HepG2 (cell line): ENCODE results near the gene CCDC33. TPM values are rescaled to one million over a fixed set of nuclear protein-coding genes. Genes with fewer than 3 reads are reported as not detected.

Experiments
- NFE2 ChIP-seq: sonication (generic); formaldehyde crosslinking; IDR thresholded peaks from 2 replicates; pipeline ENCODE4 v1.4.0; 2020; ENCODE audit warnings: missing genetic modification reagents
- RARG ChIP-seq: sonication (generic); formaldehyde crosslinking; IDR thresholded peaks from 2 replicates; pipeline ENCODE4 v1.4.0; 2020; ENCODE audit warnings: low read depth, mild to moderate bottlenecking, missing genetic modification reagents
- REL ChIP-seq: sonication (generic); formaldehyde crosslinking; conservative IDR thresholded peaks from 2 replicates; pipeline ENCODE4 v1.8.0; 2022; ENCODE audit warnings: mild to moderate bottlenecking, missing genetic modification reagents, moderate library complexity
- SNAPC4 ChIP-seq: sonication (generic); formaldehyde crosslinking; IDR thresholded peaks from 2 replicates; pipeline ENCODE4 v1.4.0; 2020; ENCODE audit warnings: mild to moderate bottlenecking, missing genetic modification reagents
- SUZ12 ChIP-seq: fragments of 150-350 bp; IDR thresholded peaks from 2 replicates; pipeline ENCODE4 v1.6.1; 2014; ENCODE audit warnings: low read depth, low read length
- XRCC5 ChIP-seq: fragments of 200-400 bp; formaldehyde crosslinking; optimal IDR thresholded peaks from 2 replicates; pipeline ENCODE3; 2017; ENCODE audit warnings: mild to moderate bottlenecking, low read length
- ZBTB14 ChIP-seq: sonication (generic); formaldehyde crosslinking; IDR thresholded peaks from 2 replicates; pipeline ENCODE4 v1.4.0; 2020; ENCODE audit warnings: missing genetic modification reagents
- ZNF691 ChIP-seq: sonication (generic); formaldehyde crosslinking; IDR thresholded peaks from 2 replicates; pipeline ENCODE4 v1.4.0; 2020; ENCODE audit warnings: missing genetic modification reagents, low read depth, mild to moderate bottlenecking, borderline replicate concordance
- polyA plus RNA-seq, 8 experiments: library from polyadenylated mRNA; depleted of rRNA in 3 of 8; stranded (reverse) in 7 of 8; unstranded in 1 of 8; fragments of >200 nt; fragmentation: Illumina TruSeq in 4 of 8; extraction: Trizol in 4 of 8; gene quantifications; 2 replicates each; pipeline versions ENCODE4 v1.2.1 to v1.2.3, GENCODE V29; 2011 to 2016; ENCODE audit warnings: low read depth in 4 of 8, missing spikeins in 1 of 8, mixed read lengths in 1 of 8; ENCODE audit not compliant: insufficient read depth in 1 of 8
- total RNA-seq, 5 experiments: library from RNA; depleted of rRNA; stranded (reverse); fragments of >200 nt; fragmentation: Illumina TruSeq; extraction: Trizol; gene quantifications; 2 replicates each; pipeline ENCODE4 v1.2.3, GENCODE V29; 2016; ENCODE audit warnings: low read depth in 1 of 5

CCDC33 gene
- total and polyA plus RNA-seq, 2 of the 13 experiments (the other 11 are each of a cell fraction or from before 2014, with no cell fraction given) = 0.30 TPM; not detected in 1

- TF ChIP-seq SNAPC4 (CRISPR knock-in tag) = no peak
- TF ChIP-seq ZNF691 (CRISPR knock-in tag) = no peak
- TF ChIP-seq REL (CRISPR knock-in tag) = no peak
- TF ChIP-seq RARG (CRISPR knock-in tag) = no peak
- TF ChIP-seq NFE2 (CRISPR knock-in tag) = no peak
- TF ChIP-seq SUZ12 = no peak
- no peak for TF ChIP-seq ZBTB14 (CRISPR knock-in tag)
- no peak for TF ChIP-seq XRCC5
These were observed 57.9 kb downstream of the CCDC33 start (continued) for GRCh38 chr15:74294010-74294409.
